Gastrocnemius medialis (tissue), 4 donors: ENCODE measurements around the gene HOXA3. TPM values are rescaled to one million over a fixed set of nuclear protein-coding genes. Genes with fewer than 3 reads are reported as not detected.

Experiments used
- ATAC-seq, 2 donors: fragments of 150-250 bp; one replicate each; pipeline ENCODE4 v1.9.1; 2016
- DNase-seq, 2 donors: peaks; one replicate each; pipeline ENCODE4 v3.0.0-alpha.2; 2019
- H3K27ac ChIP-seq, 4 donors: fragments of 200-600 bp; sonication (generic); 1 replicate in 1 of 4; 2 replicates in 3 of 4; pipeline ENCODE4 v1.5.1; 2016 to 2018; ENCODE audit warnings: mild to moderate bottlenecking in 2 of 4, moderate library complexity in 1 of 4
- H3K27me3 ChIP-seq, 3 donors: fragments of 200-600 bp; sonication (generic) in 2 of 3; 1 replicate in 1 of 3; 2 replicates in 2 of 3; pipeline versions ENCODE4 v1.5.1 to v1.6.0; 2016 to 2019; ENCODE audit warnings: mild to moderate bottlenecking in 1 of 3, moderate library complexity in 1 of 3
- H3K36me3 ChIP-seq, 2 donors: fragments of 200-600 bp; sonication (generic) in 1 of 2; one replicate each; pipeline ENCODE4 v1.5.1; 2017 to 2018
- H3K4me1 ChIP-seq, 2 donors: fragments of 200-600 bp; sonication (generic) in 1 of 2; one replicate each; pipeline ENCODE4 v1.5.1; 2016 to 2017; ENCODE audit warnings: mild to moderate bottlenecking in 2 of 2
- H3K4me3 ChIP-seq, 4 donors: fragments of 200-600 bp; sonication (generic) in 3 of 4; 1 replicate in 1 of 4; 2 replicates in 3 of 4; pipeline ENCODE4 v1.5.1; 2016 to 2019; ENCODE audit warnings: mild to moderate bottlenecking in 2 of 4
- H3K9me3 ChIP-seq, 3 donors: fragments of 200-600 bp; sonication (generic) in 2 of 3; 1 replicate in 1 of 3; 2 replicates in 2 of 3; pipeline ENCODE4 v1.5.1; 2016 to 2019
- CTCF ChIP-seq, 5 experiments: fragments of 450-650 bp in 3 of 5; fragments of 200-600 bp in 2 of 5; sonication (generic) in 2 of 5; IDR thresholded peaks in 4 of 5; conservative IDR thresholded peaks in 1 of 5; 1 replicate in 4 of 5; 2 replicates in 1 of 5; pipeline ENCODE4 v1.5.1; 2016 to 2019; ENCODE audit warnings: antibody characterized with exemption in 5 of 5, mild to moderate bottlenecking in 3 of 5, moderate library complexity in 3 of 5
- POLR2A ChIP-seq, 2 donors: fragments of 450-650 bp; IDR thresholded peaks; one replicate each; pipeline ENCODE4 v1.6.1; 2017; ENCODE audit warnings: antibody characterized with exemption in 2 of 2, mild to moderate bottlenecking in 2 of 2, moderate library complexity in 2 of 2
- in situ Hi-C, 4 donors: fragments of 200-750 bp; cut with MboI; loops; one replicate each; pipeline versions ENCODE4 v1.15.0 to v1.8.0; 2017; ENCODE audit warnings: low sequenced_read_pairs in 4 of 4
- intact Hi-C: fragments of 100-400 bp; cut with DNase I; formaldehyde crosslinking; loops from one replicate; pipeline ENCODE4 v1.15.1; 2023; ENCODE audit warnings: low total_unique reads
- total RNA-seq, 4 donors: library from RNA; depleted of rRNA; stranded (reverse); fragments of >200 nt; gene quantifications; one replicate each; pipeline versions ENCODE4 v1.1.0 to v1.2.3, GENCODE V29; 2016

The HOXA3 gene
- total RNA-seq, 4 donors from 2014 or later: 0.53 to 6.2 (median 3.0) TPM

GRCh38 chr7:27171325-27171636 is 18.9 kb upstream of the HOXA3 start:
- no peaks in the 10 kb centered on the region for H3K27me3 ChIP-seq
- intact Hi-C loops (loop anchor here (10.0 kb wide), 1 partner anchor 1496 kb away; no protein-coding TSS in a partner anchor), in situ Hi-C loops (loop anchor here in 2 of 4 donors (10.0 to 25.0 kb wide), 2 partner anchors 959 to 1316 kb away; partner anchors contain the start of genes CBX3 (in 1 of the 2) and HNRNPA2B1 (in 1 of the 2))
- ATAC-seq (no peak), DNase-seq (peak in 1 of 2 donors; percentile 62)
- no peaks in the 10 kb centered on the region for H3K36me3 ChIP-seq
- no peaks in the 10 kb centered on the region for H3K9me3 ChIP-seq
- H3K4me1 ChIP-seq: peaks cover 4 to 53% of the 10 kb centered on the region in 2 donors
- peak overlapping the region; percentile 62 to 88 (median 77) for H3K4me3 ChIP-seq
- no peak for TF ChIP-seq CTCF (IDR thresholded peaks at IDR 0.05 in 4 of 5, conservative IDR thresholded peaks at IDR 0.05 in 1 of 5)
- no peak for TF ChIP-seq POLR2A (IDR thresholded peaks at IDR 0.05)
- peak overlapping the region; percentile 90 to 99 (median 95) for H3K27ac ChIP-seq

- peak overlapping the region; percentile 90 to 99 (median 95) for H3K27ac ChIP-seq
Measured at GRCh38 chr7:27170426-27171324, 18.3 kb upstream of the HOXA3 start.

DNA sequence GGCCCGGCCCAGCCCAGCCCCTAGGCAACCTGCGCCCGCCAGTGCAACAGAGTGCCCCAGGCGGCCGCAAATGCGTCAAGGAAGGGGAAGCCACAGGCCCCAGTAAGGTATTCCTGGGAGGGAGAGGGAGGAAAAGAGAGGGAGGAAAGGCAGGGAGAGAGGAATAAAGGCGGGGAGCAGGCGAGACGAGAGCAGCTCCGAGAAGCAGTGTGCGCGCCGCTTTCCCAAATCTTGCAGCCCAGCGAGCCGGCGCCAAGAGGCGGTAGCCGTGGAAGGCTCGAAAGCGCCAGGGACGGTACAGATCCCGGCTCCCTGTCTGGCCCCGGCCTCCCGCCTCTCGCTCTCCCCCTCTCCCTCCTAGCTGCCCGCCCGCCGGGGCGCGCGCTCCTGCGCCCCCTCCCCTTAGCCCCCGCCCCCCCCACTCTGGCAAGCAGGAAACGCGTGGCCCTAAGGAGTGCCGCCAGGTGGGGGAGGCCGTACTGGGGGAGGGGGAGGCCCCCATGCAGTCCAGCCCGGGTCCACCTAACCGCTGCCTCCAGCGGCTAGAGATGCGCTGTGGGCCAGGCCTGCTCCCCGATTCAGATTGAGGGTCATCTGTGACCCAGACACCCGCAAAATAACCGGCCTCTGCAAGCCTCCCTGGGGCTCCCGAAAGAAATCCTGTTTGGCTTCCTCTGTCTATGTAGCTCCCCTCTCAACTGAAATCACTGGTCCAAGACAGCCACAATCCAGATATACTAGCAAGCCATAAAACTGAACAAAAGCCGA is 17.5 kb upstream of the HOXA3 start:
- in situ Hi-C loops: loop anchor here in 3 of 4 donors (5.0 to 25.0 kb wide), 4 partner anchors 958 to 1315 kb away; partner anchors contain the start of genes CBX3 (in 1 of the 3) and HNRNPA2B1 (in 1 of the 3)

More at GRCh38 chr7:27170426-27171324, 18.3 kb upstream of the HOXA3 start:
- ATAC-seq (no peak), DNase-seq (no peak)
- TF ChIP-seq POLR2A (IDR thresholded peaks at IDR 0.05) (no peak), CTCF (IDR thresholded peaks at IDR 0.05 in 4 of 5, conservative IDR thresholded peaks at IDR 0.05 in 1 of 5) (no peak)
- in situ Hi-C loops (loop anchor here in 2 of 4 donors (10.0 to 25.0 kb wide), 2 partner anchors 958 to 1316 kb away; partner anchors contain the start of genes CBX3 (in 1 of the 2) and HNRNPA2B1 (in 1 of the 2)), intact Hi-C loops (loop anchor here (10.0 kb wide), 1 partner anchor 1496 kb away; no protein-coding TSS in a partner anchor)
- Histone ChIP-seq H3K27me3 (no peaks in the 10 kb centered on the region), H3K36me3 (no peaks in the 10 kb centered on the region), H3K4me3 (peak overlapping the region; percentile 62 to 88 (median 77)), H3K9me3 (no peaks in the 10 kb centered on the region), H3K4me1 (peaks cover 4 to 52% of the 10 kb centered on the region in 2 donors)

More for the DNA sequence above, 17.5 kb upstream of the HOXA3 start:
- no peak for ATAC-seq
- peak in 1 of 2 donors; percentile 25 for DNase-seq
- peaks cover 3 to 46% of the 10 kb centered on the region in 2 donors for H3K4me1 ChIP-seq
- peak overlapping the region; percentile 62 to 88 (median 77) for H3K4me3 ChIP-seq
- TF ChIP-seq CTCF (IDR thresholded peaks at IDR 0.05 in 4 of 5, conservative IDR thresholded peaks at IDR 0.05 in 1 of 5) (no peak), POLR2A (IDR thresholded peaks at IDR 0.05) (no peak)
- no peaks in the 10 kb centered on the region for H3K36me3 ChIP-seq
- intact Hi-C loops: loop anchor here (1.0 to 10.0 kb wide), 4 partner anchors 38 to 1495 kb away; partner anchors contain the start of gene HOXA4
- H3K27me3 ChIP-seq: no peaks in the 10 kb centered on the region
- peak overlapping the region; percentile 90 to 99 (median 95) for H3K27ac ChIP-seq
- H3K9me3 ChIP-seq: no peaks in the 10 kb centered on the region
